SK-N-SH (cell line): Measurements from ENCODE around the gene ENPP7. TPM values are rescaled to one million over a fixed set of nuclear protein-coding genes. Genes with fewer than 3 reads are reported as not detected.

Experiments used
- CTCF ChIA-PET: fragments of 300-600, 350-600 bp; formaldehyde crosslinking; extraction: SDS; loops from one replicate; lab custom pipeline; 2021; lab: Yijun Ruan, JAX
- POLR2A ChIA-PET: fragments of 350-600 bp; sonication (Branson Sonifier 250); formaldehyde crosslinking; extraction: SDS; loops from one replicate; lab custom pipeline; 2020; ENCODE audit warnings: antibody characterized with exemption, inconsistent platforms; lab: Yijun Ruan, JAX
- DNase-seq: peaks from one replicate; pipeline ENCODE4 v3.0.0; 2012
- H2AFZ ChIP-seq: fragments of 200-600 bp; sonication (generic); 2 replicates; pipeline ENCODE4 v1.8.1; 2016; ENCODE audit warnings: antibody characterized with exemption, mild to moderate bottlenecking, low read depth
- H3F3A ChIP-seq: fragments of 200-600 bp; sonication (generic); replicated peaks from 2 replicates; pipeline ENCODE3; 2016; ENCODE audit warnings: antibody characterized with exemption, mild to moderate bottlenecking; ENCODE audit not compliant: insufficient read depth
- H3K27ac ChIP-seq, 2 experiments: fragments of 200-500 bp in 1 of 2; fragments of 200-600 bp in 1 of 2; sonication (Bioruptor generic) in 1 of 2; sonication (generic), shearing (Covaris generic) in 1 of 2; 2 replicates each; pipeline versions ENCODE4 v1.5.1 to v1.6.1; 2014 to 2016; ENCODE audit warnings: low read depth in 2 of 2, inconsistent platforms in 1 of 2, low read length in 1 of 2, mild to moderate bottlenecking in 1 of 2, mixed read lengths in 1 of 2
- H3K27me3 ChIP-seq: fragments of 200-600 bp; sonication (generic), shearing (Covaris generic); 2 replicates; pipeline ENCODE4 v1.6.1; 2016; ENCODE audit warnings: mixed run types; ENCODE audit not compliant: insufficient read depth
- H3K36me3 ChIP-seq, 2 experiments: fragments of 200-500 bp in 1 of 2; fragments of 200-600 bp in 1 of 2; sonication (Bioruptor generic) in 1 of 2; sonication (generic) in 1 of 2; replicated peaks in 1 of 2; 2 replicates each; pipeline versions ENCODE3 to v1.5.1; 2014 to 2016; ENCODE audit warnings: low read length in 1 of 2, mild to moderate bottlenecking in 1 of 2; ENCODE audit not compliant: insufficient read depth in 2 of 2, control insufficient read depth in 1 of 2
- H3K4me1 ChIP-seq, 2 experiments: fragments of 200-500 bp in 1 of 2; fragments of 200-600 bp in 1 of 2; sonication (Bioruptor generic) in 1 of 2; sonication (generic), shearing (Covaris generic) in 1 of 2; 2 replicates each; pipeline versions ENCODE4 v1.5.1 to v1.6.1; 2014 to 2016; ENCODE audit warnings: low read depth in 1 of 2, low read length in 1 of 2, mixed run types in 1 of 2; ENCODE audit not compliant: insufficient read depth in 2 of 2, control insufficient read depth in 1 of 2
- H3K4me2 ChIP-seq: fragments of 200-600 bp; sonication (generic), shearing (Covaris generic); 2 replicates; pipeline ENCODE4 v1.6.1; 2017; ENCODE audit warnings: mixed run types
- H3K4me3 ChIP-seq, 2 experiments: fragments of 200-500 bp in 1 of 2; fragments of 200-600 bp in 1 of 2; sonication (Bioruptor generic) in 1 of 2; sonication (generic), shearing (Covaris generic) in 1 of 2; 2 replicates each; pipeline versions ENCODE4 v1.5.1 to v1.8.1; 2014 to 2016; ENCODE audit warnings: low read depth in 2 of 2, inconsistent platforms in 1 of 2, low read length in 1 of 2, mild to moderate bottlenecking in 1 of 2, mixed read lengths in 1 of 2, moderate library complexity in 1 of 2
- H3K79me2 ChIP-seq: fragments of 200-600 bp; sonication (generic); 2 replicates; pipeline ENCODE4 v1.8.1; 2017; ENCODE audit warnings: mild to moderate bottlenecking; ENCODE audit not compliant: insufficient read depth
- H3K9ac ChIP-seq: fragments of 200-600 bp; sonication (generic); 2 replicates; pipeline ENCODE4 v1.6.1; 2017; ENCODE audit warnings: mixed run types
- H3K9me2 ChIP-seq: fragments of 200-600 bp; sonication (generic); 2 replicates; pipeline ENCODE4 v1.6.1; 2017; ENCODE audit warnings: mixed run types
- H3K9me3 ChIP-seq: fragments of 200-600 bp; sonication (generic); 2 replicates; pipeline ENCODE4 v1.6.1; 2017; ENCODE audit warnings: mixed run types, mild to moderate bottlenecking, moderate library complexity
- H4K20me1 ChIP-seq: fragments of 200-600 bp; sonication (generic); 2 replicates; pipeline ENCODE4 v1.6.1; 2017; ENCODE audit warnings: mild to moderate bottlenecking, mixed run types; ENCODE audit not compliant: insufficient read depth
- CTCF ChIP-seq: fragments of 200-600 bp; sonication (generic); IDR thresholded peaks from 2 replicates; pipeline ENCODE4 v1.6.1; 2017; ENCODE audit warnings: antibody characterized with exemption, mild to moderate bottlenecking, moderate library complexity
- ELF1 ChIP-seq: IDR thresholded peaks from 2 replicates; pipeline ENCODE4 v1.4.0; 2012
- MXI1 ChIP-seq: IDR thresholded peaks from 2 replicates; pipeline ENCODE4 v1.6.1; 2012; ENCODE audit warnings: mild to moderate bottlenecking, low read depth, low read length, improper control_type of control experiment
- NFIC ChIP-seq: IDR thresholded peaks from 2 replicates; pipeline ENCODE4 v1.4.0; 2012; ENCODE audit warnings: borderline replicate concordance
- NRF1 ChIP-seq: IDR thresholded peaks from 2 replicates; pipeline ENCODE4 v1.6.1; 2012; ENCODE audit warnings: low read depth, mild to moderate bottlenecking, low read length
- POLR2AphosphoS5 ChIP-seq: IDR thresholded peaks from 2 replicates; pipeline ENCODE4 v1.6.1; 2012; ENCODE audit warnings: low read depth, low read length
- RCOR1 ChIP-seq: fragments of 150-350 bp; IDR thresholded peaks from 2 replicates; pipeline ENCODE4 v1.6.1; 2017; ENCODE audit warnings: antibody characterized with exemption, low read length
- REST ChIP-seq: IDR thresholded peaks from 2 replicates; pipeline ENCODE4 v1.6.1; 2012; ENCODE audit warnings: mild to moderate bottlenecking, low read depth, low read length, moderate library complexity
- RFX5 ChIP-seq: IDR thresholded peaks from 2 replicates; pipeline ENCODE4 v1.6.1; 2012; ENCODE audit warnings: mild to moderate bottlenecking, improper control_type of control experiment, low read length
- ZBTB33 ChIP-seq: IDR thresholded peaks from 2 replicates; pipeline ENCODE4 v1.4.0; 2012; ENCODE audit warnings: low read depth, borderline replicate concordance
- WGBS: methylation state at CpG from one replicate; pipeline ENCODE4 v1.1.6; 2017; ENCODE audit warnings: low lambda C conversion rate; 5-methylcytosine and 5-hydroxymethylcytosine counted together
- polyA plus RNA-seq, 3 experiments: library from polyadenylated mRNA; depleted of rRNA; stranded (reverse); fragments of >200 nt; gene quantifications; 2 replicates each; pipeline ENCODE4 v1.2.3, GENCODE V29; 2012

ENPP7 gene
- polyA plus RNA-seq, 1 of the 3 experiments (the other 2 are of a cell fraction), result not detected

- Histone ChIP-seq H3K36me3 (no peaks in the 10 kb centered on the region), H3K9me3 (no peaks in the 10 kb centered on the region), H3K79me2 (no peaks in the 10 kb centered on the region), H3K4me1 (no peaks in the 10 kb centered on the region), H3K4me3 (no peak overlapping the region), H3K27me3 (peaks cover 18% of the 10 kb centered on the region), H3K27ac (no peak overlapping the region), H4K20me1 (no peaks in the 10 kb centered on the region), H3F3A (no peaks in the 10 kb centered on the region), H3K4me2 (no peak overlapping the region), H2AFZ (no peak overlapping the region), H3K9me2 (no peaks in the 10 kb centered on the region), H3K9ac (no peak overlapping the region)
- 59% methylated on average over 27 of the region's 29 CpGs for WGBS
- DNase-seq, result no peak
- ChIA-PET POLR2A (no interaction called here), CTCF (interaction anchor here (0.6 to 2.5 kb wide), 4 partner anchors 10 to 291 kb away, joined by 3 to 7 read pairs (median 4); no protein-coding TSS in a partner anchor)
- no peak for TF ChIP-seq REST
- no peak for TF ChIP-seq NRF1
Observed at GRCh38 chr17:79684132-79684985, 46.4 kb upstream of the ENPP7 start.

- no peaks in the 10 kb centered on the region for H3K4me1 ChIP-seq
- WGBS, result 50% methylated on average over 9 of the region's 9 CpGs
- no peaks in the 10 kb centered on the region for H4K20me1 ChIP-seq
- no peak overlapping the region for H3K27ac ChIP-seq
- TF ChIP-seq RFX5, result no peak
- TF ChIP-seq NRF1, result no peak
- TF ChIP-seq CTCF, result no peak
- no peak for TF ChIP-seq ZBTB33
- no peak for TF ChIP-seq RCOR1
- no peak for TF ChIP-seq ELF1
- no peak for TF ChIP-seq POLR2AphosphoS5
- no peak for TF ChIP-seq MXI1
- TF ChIP-seq NFIC, result no peak
- TF ChIP-seq, all 33 proteins: peak for 0
- no peak overlapping the region for H2AFZ ChIP-seq
- H3K9me2 ChIP-seq, result no peaks in the 10 kb centered on the region
- POLR2A ChIA-PET, result no interaction called here
- CTCF ChIA-PET, result interaction anchor here (1.2 to 2.5 kb wide), 5 partner anchors 10 to 284 kb away, joined by 3 to 7 read pairs (median 4); no protein-coding TSS in a partner anchor
- no peak overlapping the region for H3K4me2 ChIP-seq
- no peak overlapping the region for H3K9ac ChIP-seq
- H3K79me2 ChIP-seq, result no peaks in the 10 kb centered on the region
- peaks cover 18% of the 10 kb centered on the region for H3K27me3 ChIP-seq
- no peak overlapping the region for H3K4me3 ChIP-seq
- no peaks in the 10 kb centered on the region for H3F3A ChIP-seq
- no peaks in the 10 kb centered on the region for H3K36me3 ChIP-seq
- no peak for DNase-seq
- no peaks in the 10 kb centered on the region for H3K9me3 ChIP-seq
Observed at GRCh38 chr17:79685121-79685520, 45.6 kb upstream of the ENPP7 start.
